Ramos (cell line): ENCODE measurements around the gene ZBTB47.

Source experiments
- in situ Hi-C: fragments of 300-500 bp; cut with MboI; formaldehyde crosslinking; loops from one replicate; pipeline ENCODE4 v1.14.3; 2022; ENCODE audit warnings: low sequenced_read_pairs; ENCODE audit not compliant: unreplicated experiment

ZBTB47 gene

DNA sequence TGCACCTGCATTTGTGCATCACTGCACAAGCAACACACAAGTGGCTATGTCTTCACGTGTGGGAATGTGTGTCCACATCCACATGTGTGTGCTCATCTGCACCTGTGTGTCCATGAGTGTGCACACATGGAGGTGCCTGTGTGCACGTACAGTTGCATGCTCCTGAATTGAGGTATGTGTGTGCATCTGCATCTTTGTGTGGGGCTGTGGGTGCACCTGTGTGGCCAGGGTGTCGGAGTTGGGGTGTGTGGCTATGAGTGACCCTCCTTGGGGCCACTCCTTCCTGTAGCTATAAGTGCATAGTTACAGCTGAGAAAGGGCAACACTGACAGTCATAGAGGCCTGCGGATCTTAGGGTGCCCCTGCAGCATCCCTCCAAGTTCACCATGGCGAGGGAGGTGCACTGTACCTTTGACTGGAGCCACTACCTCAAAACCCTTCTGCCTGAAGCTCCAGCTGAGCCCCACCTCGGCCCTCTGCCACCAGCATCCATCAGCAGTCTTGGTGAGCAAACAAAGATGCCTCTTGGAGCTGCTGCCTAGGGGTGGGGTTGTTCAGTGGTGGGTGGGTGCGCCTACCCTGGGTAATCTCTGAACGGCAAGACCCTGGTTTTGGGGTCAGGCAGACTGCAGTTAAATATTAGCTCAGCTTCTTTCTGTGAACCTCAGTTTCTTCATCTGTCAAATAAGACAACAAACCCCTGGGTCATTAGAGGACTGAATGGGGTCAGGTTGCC lies 54.3 kb downstream of the ZBTB47 start:
- in situ Hi-C loops, result no loop called here

DNA sequence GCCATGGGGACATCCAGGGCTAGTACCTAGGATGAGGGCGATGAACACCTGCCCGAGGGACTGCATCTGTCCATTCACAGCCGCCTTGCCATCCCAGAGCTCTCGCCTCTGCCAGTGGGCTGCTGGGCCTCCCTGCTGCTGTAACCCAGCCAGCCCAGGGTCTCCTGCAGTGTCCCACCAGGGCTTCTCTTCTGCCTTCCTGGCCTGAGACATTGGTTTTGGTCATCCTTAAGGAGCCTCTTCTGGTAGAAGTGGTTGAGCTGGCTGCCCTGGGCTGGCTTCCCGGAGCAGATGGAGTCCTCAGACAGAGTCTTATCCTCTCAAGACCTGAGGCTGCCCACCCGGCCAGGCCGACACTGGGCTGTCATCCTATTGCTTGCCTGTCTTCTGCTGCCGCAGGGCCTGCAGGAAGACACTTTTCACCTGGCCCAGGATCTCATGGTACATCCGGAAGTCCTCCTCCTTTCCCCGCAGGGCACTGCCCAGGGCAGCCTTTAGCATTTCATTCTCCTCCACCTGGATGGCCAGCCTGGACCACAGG lies 55.2 kb downstream of the ZBTB47 start:
- in situ Hi-C loops, result no loop called here

DNA sequence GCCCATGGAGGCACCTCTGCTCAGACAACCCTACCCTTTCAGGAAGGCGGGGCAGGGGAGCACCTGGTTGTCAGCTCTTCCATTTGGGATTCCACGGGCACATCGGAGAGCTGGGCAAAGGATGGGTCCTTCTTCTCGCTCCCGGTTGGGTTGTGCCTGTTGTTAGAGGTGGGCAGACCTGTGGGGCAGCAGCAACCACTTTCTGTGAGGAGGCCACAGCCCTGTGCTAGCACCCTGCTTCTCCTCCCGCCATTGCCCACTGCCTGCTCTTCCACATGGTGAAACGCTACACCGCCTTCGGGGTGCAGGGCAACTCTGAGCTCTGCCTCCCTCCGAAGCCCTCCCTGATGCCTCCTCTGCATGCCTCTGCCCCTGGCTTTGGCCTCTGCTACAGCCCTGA lies 56.1 kb downstream of the ZBTB47 start:
- in situ Hi-C loops, result no loop called here

GRCh38 chr3:42710323-42711021 lies 57.0 kb downstream of the ZBTB47 start:
- in situ Hi-C loops, result no loop called here

- in situ Hi-C loops, result no loop called here
Measured at GRCh38 chr3:42711491-42712343, 58.2 kb downstream of the ZBTB47 start.

- in situ Hi-C loops, result no loop called here
Measured at GRCh38 chr3:42712344-42712648, 58.8 kb downstream of the ZBTB47 start.

DNA sequence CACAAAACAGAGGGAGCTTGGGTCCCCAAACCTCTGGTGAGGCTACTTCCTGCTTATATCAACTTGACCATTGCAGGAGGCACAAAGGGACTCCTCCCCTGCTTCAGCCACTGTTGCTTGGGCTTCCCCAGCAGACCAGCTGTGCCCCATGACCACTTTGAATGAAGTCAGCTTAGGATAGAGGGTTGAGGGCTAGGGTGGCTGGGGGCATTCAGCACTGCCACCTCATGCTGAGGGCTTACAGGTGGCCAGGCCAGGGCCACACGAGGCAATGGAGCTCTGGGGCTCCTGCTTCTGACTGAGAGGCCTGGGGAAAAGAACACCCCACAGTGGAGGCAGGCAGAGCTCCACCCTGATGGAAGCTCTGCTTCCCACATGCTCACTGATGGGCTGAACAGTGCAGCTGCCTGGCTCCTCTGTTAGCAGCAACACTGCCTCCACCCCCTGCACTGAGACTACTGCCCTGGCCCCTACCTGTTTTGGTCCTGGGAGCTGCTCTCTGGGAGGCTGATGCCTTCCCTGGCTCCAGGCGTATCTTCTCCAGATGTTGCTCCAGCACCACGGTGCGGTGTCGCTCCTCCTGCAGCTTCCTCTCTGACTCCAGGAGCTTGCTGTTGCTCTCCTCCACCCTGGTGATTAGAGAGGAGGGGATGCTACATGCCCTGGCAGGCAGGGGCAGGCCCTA lies 59.3 kb downstream of the ZBTB47 start:
- in situ Hi-C loops, result no loop called here

- in situ Hi-C loops, result no loop called here
Measured at GRCh38 chr3:42713747-42714146, 60.2 kb downstream of the ZBTB47 start.

GRCh38 chr3:42714171-42714852 lies 60.8 kb downstream of the ZBTB47 start:
- in situ Hi-C loops, result no loop called here
